ENCODE data around the gene RNU1-2. TPM values are rescaled to one million over a fixed set of nuclear protein-coding genes. Genes with fewer than 3 reads are reported as not detected.
A peak's percentile ranks its signal among the peaks of the same experiment; 100 is the strongest.
"Not testable (repeated sequence)": the region's sequence is repeated elsewhere in the genome, so short reads cannot be mapped to it uniquely, and the experiment has no call there.

RNU1-2 gene
- total RNA-seq, 1 donor from 2014 or later, result 1,356 TPM

DNA sequence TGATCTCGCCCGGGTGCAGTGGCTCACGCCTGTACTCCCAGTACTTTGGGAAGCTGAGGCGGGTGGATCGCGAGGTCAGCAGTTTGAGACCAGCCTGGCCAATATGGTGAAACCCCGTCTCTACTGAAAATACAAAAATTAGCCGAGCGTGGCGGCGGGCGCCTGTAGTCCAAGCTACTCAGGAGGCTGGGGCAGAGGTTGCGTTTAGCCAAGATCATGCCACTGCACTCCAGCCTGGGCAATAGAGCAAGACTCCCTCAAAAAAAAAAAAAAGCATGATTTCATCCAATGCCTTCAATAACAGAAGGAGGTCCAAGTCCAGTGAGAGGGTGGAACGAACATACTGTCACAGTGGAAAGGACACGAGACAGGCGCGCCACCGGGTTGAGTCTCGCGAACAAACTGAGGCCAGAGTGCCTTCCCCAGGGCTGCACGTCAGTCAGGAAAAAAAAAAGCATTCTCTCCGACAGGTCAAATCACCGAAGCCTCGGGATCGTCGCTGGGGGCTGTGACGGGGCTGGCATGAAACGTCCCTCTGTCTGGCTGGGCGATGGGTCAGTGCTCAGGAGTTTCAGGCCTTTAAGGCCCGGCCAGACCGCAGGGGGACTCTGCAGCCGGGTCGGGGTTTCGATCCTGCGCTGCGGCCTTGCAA, 17.5 kb downstream of the RNU1-2 start:
- Histone ChIP-seq H3K27ac (ENCODE audit: low read depth, low read length) (no peak overlapping the region), H3K9me3 (ENCODE audit: insufficient read depth, low read depth, low read length) (no peaks in the 10 kb centered on the region), H3K36me3 (ENCODE audit: insufficient read depth, low read length) (no peaks in the 10 kb centered on the region), H3K4me1 (ENCODE audit: insufficient read depth, low read length) (peaks cover 8% of the 10 kb centered on the region), H3K79me2 (ENCODE audit: insufficient read depth, low read length) (peaks cover 3% of the 10 kb centered on the region), H4K20me1 (ENCODE audit: insufficient read depth, low read length) (no peaks in the 10 kb centered on the region), H3K9ac (ENCODE audit: low read length) (peak overlapping the region; percentile 76), H3K4me2 (ENCODE audit: low read length) (peak overlapping the region; percentile 89), H3K4me3 (ENCODE audit: insufficient read depth, low read depth, low read length) (peak overlapping the region; percentile 66), H3K27me3 (ENCODE audit: insufficient read depth, low read length) (no peaks in the 10 kb centered on the region), H2AFZ (ENCODE audit: low read depth, low read length) (peak overlapping the region; percentile 98)
- Mint-ChIP-seq H3K27me3 (ENCODE audit: low read depth, unreplicated experiment) (peaks cover 15% of the 10 kb centered on the region), H3K9me3 (ENCODE audit: unreplicated experiment) (no peaks in the 10 kb centered on the region), H3K4me1 (ENCODE audit: low read depth, unreplicated experiment) (peaks cover 2% of the 10 kb centered on the region), H3K36me3 (ENCODE audit: low read depth, unreplicated experiment) (no peaks in the 10 kb centered on the region), H3K27ac (ENCODE audit: unreplicated experiment) (peak overlapping the region; percentile 66), H3K4me3 (ENCODE audit: unreplicated experiment) (peak overlapping the region; percentile 86)
- TF ChIP-seq, protein P1, sequence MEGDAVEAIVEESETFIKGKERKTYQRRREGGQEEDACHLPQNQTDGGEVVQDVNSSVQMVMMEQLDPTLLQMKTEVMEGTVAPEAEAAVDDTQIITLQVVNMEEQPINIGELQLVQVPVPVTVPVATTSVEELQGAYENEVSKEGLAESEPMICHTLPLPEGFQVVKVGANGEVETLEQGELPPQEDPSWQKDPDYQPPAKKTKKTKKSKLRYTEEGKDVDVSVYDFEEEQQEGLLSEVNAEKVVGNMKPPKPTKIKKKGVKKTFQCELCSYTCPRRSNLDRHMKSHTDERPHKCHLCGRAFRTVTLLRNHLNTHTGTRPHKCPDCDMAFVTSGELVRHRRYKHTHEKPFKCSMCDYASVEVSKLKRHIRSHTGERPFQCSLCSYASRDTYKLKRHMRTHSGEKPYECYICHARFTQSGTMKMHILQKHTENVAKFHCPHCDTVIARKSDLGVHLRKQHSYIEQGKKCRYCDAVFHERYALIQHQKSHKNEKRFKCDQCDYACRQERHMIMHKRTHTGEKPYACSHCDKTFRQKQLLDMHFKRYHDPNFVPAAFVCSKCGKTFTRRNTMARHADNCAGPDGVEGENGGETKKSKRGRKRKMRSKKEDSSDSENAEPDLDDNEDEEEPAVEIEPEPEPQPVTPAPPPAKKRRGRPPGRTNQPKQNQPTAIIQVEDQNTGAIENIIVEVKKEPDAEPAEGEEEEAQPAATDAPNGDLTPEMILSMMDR (IDR thresholded peaks at IDR 0.05; ENCODE audit: insufficient read depth, low read depth, low read length), result no peak
- TF ChIP-seq EZH2 (IDR thresholded peaks at IDR 0.05; ENCODE audit: insufficient read depth, low read length), result no peak
- DNase-seq (ENCODE audit: low read depth) (no peak), FAIRE-seq (no peak)

DNA sequence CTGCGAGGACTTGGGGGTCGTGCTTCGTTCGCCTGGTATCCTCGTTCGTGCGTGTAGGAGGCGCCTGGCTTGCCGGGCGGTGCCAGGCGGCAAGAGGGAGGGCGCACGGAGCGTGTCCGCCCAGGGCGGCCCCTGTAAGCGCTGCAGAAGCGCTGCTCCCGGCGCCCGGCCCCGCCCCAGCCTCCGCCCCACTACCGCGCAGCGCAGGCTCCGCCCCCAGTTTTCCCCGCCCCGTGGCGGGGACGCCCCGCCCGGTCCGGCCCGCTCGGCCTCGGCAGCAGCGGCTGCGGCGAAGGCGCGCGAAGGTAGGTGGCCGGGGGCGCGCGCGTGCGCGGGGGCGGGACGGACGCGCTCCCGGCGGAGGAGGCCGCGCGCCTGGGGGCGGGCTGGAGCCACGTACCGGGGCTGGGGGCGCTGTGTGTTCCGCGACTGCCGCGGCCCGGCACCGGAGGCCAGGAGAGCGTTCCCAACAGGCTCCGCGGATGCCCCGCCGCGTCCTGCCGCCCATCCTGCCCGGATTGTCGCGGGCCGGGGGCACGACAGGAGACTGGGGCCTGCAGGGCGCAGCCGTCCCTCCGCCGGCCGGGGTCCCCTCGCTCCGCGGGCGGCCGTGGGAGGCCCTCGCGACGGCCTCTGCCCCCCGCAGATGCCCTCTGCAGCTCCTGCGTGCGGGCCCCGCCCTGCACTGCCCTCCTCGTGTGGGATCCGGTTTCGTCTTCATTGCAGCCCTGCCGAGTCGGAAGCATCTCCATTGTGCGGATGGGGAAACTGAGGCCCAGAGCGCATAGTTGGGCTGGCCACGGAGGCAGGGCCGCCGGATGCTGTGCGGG, 18.3 kb downstream of the RNU1-2 start:
- peaks cover 3% of the 10 kb centered on the region for H3K79me2 ChIP-seq (ENCODE audit: insufficient read depth, low read length)
- Mint-ChIP-seq H3K9me3 (ENCODE audit: unreplicated experiment) (no peaks in the 10 kb centered on the region), H3K27me3 (ENCODE audit: low read depth, unreplicated experiment) (peaks cover 20% of the 10 kb centered on the region), H3K4me3 (ENCODE audit: unreplicated experiment) (peak overlapping the region; percentile 86), H3K36me3 (ENCODE audit: low read depth, unreplicated experiment) (no peaks in the 10 kb centered on the region), H3K27ac (ENCODE audit: unreplicated experiment) (peak overlapping the region; percentile 66), H3K4me1 (ENCODE audit: low read depth, unreplicated experiment) (peaks cover 2% of the 10 kb centered on the region)
- no peaks in the 10 kb centered on the region for H3K36me3 ChIP-seq (ENCODE audit: insufficient read depth, low read length)
- DNase-seq (ENCODE audit: low read depth) (peak; percentile 76), FAIRE-seq (no peak)
- peak overlapping the region; percentile 92 for H3K9ac ChIP-seq (ENCODE audit: low read length)
- H3K4me1 ChIP-seq (ENCODE audit: insufficient read depth, low read length), result peaks cover 8% of the 10 kb centered on the region
- peak overlapping the region; percentile 63 for H3K27ac ChIP-seq (ENCODE audit: low read depth, low read length)
- H3K27me3 ChIP-seq (ENCODE audit: insufficient read depth, low read length), result no peaks in the 10 kb centered on the region
- no peaks in the 10 kb centered on the region for H4K20me1 ChIP-seq (ENCODE audit: insufficient read depth, low read length)
- H3K4me3 ChIP-seq (ENCODE audit: insufficient read depth, low read depth, low read length), result peak overlapping the region; percentile 83
- TF ChIP-seq EZH2 (IDR thresholded peaks at IDR 0.05; ENCODE audit: insufficient read depth, low read length), result no peak
- TF ChIP-seq, protein P1 (IDR thresholded peaks at IDR 0.05; ENCODE audit: insufficient read depth, low read depth, low read length), result no peak
- no peaks in the 10 kb centered on the region for H3K9me3 ChIP-seq (ENCODE audit: insufficient read depth, low read depth, low read length)
- peak overlapping the region; percentile 89 for H3K4me2 ChIP-seq (ENCODE audit: low read length)
- H2AFZ ChIP-seq (ENCODE audit: low read depth, low read length), result peak overlapping the region; percentile 98

DNA sequence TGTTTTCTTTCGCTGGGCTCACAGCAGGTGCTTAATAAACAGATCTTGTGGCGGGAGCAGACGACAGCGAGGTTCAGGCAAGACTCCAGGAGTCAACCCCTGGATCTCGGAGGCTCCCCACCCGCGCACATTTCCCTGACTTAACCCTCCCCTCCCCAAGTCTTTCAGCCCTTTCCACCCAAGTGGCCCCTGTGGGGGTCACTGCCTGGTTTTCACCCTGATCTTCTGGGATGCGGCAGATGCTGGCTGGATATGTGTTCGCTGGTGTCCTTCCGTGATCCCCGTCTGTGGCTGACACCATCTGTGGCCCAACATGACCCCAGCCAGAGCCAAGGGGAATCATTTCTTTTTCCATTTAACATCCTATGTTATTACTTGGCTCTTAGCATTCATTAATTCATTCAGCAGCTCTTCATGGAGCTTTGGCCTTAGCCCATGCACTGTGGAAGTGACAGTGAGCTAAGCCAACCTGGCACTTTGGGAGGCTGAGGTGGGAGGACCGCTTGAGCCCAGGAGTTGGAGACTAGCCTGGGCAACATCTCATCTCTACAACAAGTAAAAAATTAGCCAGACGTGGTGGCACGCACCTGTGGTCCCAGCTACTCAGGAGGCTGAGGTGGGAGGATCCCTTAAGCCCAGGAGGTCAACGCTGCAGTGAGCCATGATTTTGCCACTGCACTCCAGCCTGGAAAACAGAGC, 19.3 kb downstream of the RNU1-2 start:
- H4K20me1 ChIP-seq (ENCODE audit: insufficient read depth, low read length); DNase-seq (ENCODE audit: low read depth); H3K36me3 ChIP-seq (ENCODE audit: insufficient read depth, low read length); H3K9me3 Mint-ChIP-seq (ENCODE audit: unreplicated experiment); H3K79me2 ChIP-seq (ENCODE audit: insufficient read depth, low read length); H3K27ac ChIP-seq (ENCODE audit: low read depth, low read length); H3K9me3 ChIP-seq (ENCODE audit: insufficient read depth, low read depth, low read length); H3K27me3 ChIP-seq (ENCODE audit: insufficient read depth, low read length); H3K4me1 Mint-ChIP-seq (ENCODE audit: low read depth, unreplicated experiment); FAIRE-seq; H2AFZ ChIP-seq (ENCODE audit: low read depth, low read length); H3K4me1 ChIP-seq (ENCODE audit: insufficient read depth, low read length); H3K36me3 Mint-ChIP-seq (ENCODE audit: low read depth, unreplicated experiment): not testable (repeated sequence)
- H3K4me3 Mint-ChIP-seq (ENCODE audit: unreplicated experiment), result peak overlapping the region; percentile 77
- Histone ChIP-seq H3K9ac (ENCODE audit: low read length) (peak overlapping the region; percentile 92), H3K4me3 (ENCODE audit: insufficient read depth, low read depth, low read length) (peak overlapping the region; percentile 83), H3K4me2 (ENCODE audit: low read length) (peak overlapping the region; percentile 89)
- peak overlapping the region; percentile 3 for H3K27ac Mint-ChIP-seq (ENCODE audit: unreplicated experiment)
- peaks cover 23% of the 10 kb centered on the region for H3K27me3 Mint-ChIP-seq (ENCODE audit: low read depth, unreplicated experiment)

Measured in astrocyte (in vitro differentiated cells and primary cell).